NCI-H510A treated with DMSO at 0.1 percent for 48 hours (cell line): ENCODE measurements around the gene GARRE1.
"Not testable (repeated sequence)": the region's sequence is repeated elsewhere in the genome, so short reads cannot be mapped to it uniquely, and the experiment has no call there.

Experiments
- DNase-seq: peaks from one replicate; lab custom pipeline; 2025; lab: John Stamatoyannopoulos, UW

Gene GARRE1, protein sequence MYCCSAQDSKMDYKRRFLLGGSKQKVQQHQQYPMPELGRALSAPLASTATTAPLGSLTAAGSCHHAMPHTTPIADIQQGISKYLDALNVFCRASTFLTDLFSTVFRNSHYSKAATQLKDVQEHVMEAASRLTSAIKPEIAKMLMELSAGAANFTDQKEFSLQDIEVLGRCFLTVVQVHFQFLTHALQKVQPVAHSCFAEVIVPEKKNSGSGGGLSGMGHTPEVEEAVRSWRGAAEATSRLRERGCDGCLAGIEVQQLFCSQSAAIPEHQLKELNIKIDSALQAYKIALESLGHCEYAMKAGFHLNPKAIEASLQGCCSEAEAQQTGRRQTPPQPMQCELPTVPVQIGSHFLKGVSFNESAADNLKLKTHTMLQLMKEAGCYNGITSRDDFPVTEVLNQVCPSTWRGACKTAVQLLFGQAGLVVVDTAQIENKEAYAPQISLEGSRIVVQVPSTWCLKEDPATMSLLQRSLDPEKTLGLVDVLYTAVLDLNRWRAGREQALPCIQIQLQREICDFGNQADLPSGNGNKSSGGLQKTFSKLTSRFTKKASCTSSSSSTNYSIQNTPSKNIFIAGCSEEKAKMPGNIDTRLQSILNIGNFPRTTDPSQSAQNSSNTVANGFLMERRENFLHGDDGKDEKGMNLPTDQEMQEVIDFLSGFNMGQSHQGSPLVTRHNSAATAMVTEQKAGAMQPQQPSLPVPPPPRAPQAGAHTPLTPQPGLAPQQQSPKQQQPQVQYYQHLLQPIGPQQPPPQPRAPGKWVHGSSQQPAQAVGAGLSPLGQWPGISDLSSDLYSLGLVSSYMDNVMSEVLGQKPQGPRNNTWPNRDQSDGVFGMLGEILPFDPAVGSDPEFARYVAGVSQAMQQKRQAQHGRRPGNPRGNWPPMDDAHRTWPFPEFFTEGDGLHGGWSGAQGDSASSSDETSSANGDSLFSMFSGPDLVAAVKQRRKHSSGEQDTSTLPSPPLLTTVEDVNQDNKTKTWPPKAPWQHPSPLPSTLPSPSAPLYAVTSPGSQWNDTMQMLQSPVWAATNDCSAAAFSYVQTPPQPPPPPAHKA (N-terminal part only)

DNA sequence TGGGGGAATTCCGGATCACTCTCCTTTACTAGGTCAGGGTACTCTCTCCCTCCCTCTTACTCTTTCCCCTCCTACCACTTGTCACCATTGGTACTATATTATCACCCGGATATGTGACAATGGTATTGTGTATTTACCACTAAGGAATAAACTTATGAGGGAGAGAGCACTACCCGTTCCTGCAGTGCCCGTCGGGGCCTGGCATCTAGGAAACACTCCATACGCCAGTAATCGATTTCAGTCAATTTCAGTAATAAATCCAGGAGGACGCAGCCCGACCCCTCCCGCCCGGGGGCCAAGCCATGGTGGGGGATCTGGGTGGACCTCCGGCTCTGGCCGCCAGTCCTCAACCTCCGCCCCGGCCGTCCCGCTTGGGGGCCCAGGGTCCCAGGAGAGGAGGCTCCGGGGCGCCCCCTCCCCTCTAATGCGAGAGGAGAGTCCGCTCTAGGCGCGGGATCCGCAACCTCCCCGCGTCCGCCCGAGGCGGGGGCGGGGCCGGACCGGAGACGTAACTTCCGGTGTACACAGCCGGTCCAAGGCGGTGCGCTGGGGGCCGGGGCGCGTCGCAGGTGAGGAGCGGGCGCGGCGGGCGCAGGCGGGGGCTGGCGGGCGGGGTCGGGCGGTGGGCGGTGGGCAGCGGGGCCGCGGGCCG lies at the start of gene GARRE1:
Gene GARRE1 (plus strand): TSS at position 509 of the 652 bp plus-strand sequence. CDS start 45,920 bp downstream, outside the sequence.
- DNase-seq: peak; percentile 43

- DNase-seq: not testable (repeated sequence)
Observed at GRCh38 chr19:34205324-34205723, 49.0 kb upstream of the GARRE1 start.

DNA sequence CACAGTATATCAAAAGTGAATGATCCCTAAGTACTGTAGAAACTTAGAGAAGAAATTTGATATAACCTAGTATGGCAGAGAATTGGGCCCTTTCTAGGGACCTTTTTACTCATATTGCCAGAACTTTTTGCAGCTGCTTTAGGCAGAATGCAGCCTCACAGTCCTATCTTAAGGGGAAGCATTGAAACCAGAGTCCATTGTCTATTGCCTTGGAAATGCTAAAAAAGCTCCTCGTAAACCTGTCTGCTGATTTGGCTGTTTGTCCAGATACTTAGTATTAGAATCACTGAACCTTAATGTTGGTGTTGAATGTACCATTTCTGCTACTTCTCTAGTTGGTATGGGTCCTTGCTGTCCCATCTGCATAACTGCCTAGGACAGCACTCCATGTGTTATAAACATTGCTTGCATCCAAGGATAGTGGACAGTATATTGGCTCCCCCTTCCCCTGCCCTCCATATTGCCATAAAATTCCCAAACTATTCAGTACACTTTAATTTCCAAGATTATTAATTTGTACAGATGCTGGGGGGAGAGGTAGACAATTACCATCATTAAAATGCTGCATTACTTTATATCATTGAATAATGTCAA lies 46.0 kb upstream of the GARRE1 start:
- DNase-seq: no peak

DNA sequence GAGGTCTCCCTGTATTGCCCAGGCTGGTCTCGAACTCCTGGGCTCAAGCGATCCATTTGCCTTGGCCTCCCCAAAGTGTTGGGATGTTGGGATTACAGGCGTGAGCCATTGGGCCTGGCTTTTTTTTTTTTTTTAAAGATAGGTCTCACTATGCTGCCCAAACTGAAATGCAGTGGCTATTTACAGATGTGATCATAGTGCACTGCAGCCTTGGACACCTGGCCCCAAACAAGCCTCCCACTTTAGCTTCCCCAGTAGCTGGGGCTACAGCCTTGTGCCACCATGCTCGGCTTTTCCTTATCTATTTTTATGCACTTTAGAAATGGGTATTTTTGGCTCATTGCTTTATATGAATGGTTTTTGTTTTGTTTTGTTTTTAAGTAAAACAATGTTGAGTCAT lies 44.6 kb upstream of the GARRE1 start:
- DNase-seq: no peak

DNA sequence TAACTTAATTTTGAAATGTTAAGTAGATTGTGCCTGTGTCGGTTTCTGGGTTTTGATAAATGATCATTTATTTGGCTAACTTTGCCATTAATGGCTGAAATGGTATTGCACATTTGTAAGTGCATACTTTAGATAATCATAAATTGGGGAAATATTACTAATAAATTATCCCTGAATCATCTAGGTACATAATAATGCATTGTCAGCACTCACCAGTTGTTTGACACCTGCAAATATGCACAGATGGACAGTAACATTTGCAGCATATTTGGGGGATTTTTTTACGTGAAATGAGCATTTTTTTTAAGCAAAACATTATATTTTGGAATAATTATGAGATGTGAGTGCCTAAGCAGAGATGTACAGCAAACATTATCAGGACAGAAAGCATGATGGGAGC lies 41.1 kb upstream of the GARRE1 start:
- no peak for DNase-seq

DNA sequence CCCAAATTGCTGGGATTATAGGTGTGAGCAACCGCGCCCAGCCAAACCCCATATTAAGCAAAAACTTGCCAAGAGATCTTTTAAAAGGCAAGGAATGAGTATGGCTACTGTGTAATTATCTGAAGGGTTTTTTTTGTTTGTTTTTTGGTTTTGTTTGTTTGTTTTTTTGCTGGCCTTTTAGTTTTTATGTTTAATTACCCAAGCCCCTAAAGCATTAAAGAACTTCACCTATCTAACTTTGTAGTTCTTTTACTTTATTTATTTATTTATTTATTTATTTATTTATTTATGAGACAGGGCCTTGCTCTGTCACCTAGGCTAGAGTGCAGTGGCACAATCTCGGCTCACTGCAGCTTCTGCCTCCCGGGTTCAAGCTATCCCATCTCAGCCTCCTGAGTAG lies 40.3 kb upstream of the GARRE1 start:
- DNase-seq: no peak

GRCh38 chr19:34215006-34215665 lies 39.2 kb upstream of the GARRE1 start:
- DNase-seq: no peak

DNA sequence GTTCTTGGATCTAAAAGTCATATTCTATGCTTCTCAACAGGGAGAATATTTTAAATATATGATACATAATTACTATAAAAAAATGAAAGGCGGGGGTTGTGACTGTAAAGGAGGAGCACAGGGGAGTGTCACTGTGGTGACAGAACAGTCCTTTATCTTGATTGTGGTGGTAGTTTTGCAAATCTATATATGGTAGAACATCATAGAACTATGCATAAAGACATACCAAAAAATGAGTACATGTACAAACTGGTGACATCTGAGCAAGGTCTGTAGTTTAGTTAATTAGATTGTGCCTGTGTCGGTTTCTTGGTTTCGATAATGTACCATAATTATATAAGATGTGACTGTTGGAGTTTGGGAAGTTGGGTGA lies 38.7 kb upstream of the GARRE1 start:
- DNase-seq: no peak

- DNase-seq: not testable (repeated sequence)
Observed at GRCh38 chr19:34216745-34217219, 37.6 kb upstream of the GARRE1 start.

DNA sequence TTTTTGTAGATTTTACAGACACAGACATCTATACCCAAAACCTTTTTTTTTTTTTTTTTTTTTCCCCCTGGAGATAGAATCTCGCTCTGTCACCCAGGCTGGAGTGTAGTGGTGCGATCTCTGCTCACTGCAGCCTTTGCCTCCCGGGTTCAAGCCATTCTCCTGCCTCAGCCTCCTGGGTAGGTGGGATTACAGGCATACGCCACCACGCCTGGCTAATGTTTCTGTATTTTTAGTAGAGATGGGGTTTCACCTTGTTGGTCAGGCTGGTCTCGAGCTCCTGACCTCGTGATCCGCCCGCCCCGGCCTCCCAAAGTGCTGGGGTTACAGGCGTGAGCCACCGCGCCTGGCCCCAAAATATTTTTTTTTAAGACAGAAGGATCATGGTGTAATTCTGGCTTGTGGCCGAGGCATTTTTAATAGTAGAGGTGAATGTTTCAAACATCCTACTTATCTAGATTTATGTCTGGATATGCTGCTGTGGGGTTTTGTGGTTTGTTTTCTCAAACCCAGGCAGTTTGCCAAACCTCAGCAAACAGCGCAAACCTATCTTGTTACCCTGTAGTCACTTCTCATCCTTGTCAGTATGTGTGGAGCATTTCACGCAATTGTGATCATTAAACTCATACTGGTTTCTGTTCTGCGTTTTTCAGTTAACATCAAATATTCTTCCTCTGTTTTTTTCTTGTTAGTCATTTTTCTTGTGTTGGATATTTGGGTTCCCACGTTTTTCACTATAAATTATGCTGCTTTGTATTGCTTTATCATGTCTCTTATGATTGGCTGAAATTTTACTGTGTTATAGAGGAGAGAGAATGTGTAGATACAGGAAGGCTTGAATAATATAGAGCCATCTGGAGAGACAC lies 36.2 kb upstream of the GARRE1 start:
- DNase-seq: peak; percentile 84

GRCh38 chr19:34218818-34219164 lies 35.6 kb upstream of the GARRE1 start:
- no peak for DNase-seq

- DNase-seq: peak; percentile 65
Observed at GRCh38 chr19:34220472-34221063, 33.8 kb upstream of the GARRE1 start.

DNA sequence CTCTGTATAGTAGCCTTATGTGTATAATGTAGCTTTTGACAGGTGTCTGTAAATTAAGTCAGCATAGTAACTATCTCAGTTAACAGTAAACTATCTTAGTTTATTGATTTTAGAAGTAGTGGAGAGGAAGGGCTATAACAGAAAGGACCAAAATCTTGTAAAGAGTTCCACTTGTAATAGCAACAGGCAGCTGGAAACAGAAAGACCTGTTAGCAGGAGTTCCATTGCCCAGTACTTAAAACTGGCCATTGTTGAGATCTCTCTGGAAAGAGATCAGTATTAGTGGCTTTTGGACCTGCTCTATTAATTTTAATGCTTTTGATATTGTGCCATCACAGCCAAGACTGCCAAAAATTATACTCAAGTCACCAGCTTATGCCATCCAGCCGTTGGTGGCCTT lies 32.0 kb upstream of the GARRE1 start:
- no peak for DNase-seq

GRCh38 chr19:34224996-34225658 lies 29.2 kb upstream of the GARRE1 start:
- no peak for DNase-seq

GRCh38 chr19:34225659-34226015 lies 28.7 kb upstream of the GARRE1 start:
- DNase-seq: no peak

- DNase-seq: no peak
Observed at GRCh38 chr19:34226036-34226435, 28.3 kb upstream of the GARRE1 start.

- DNase-seq: no peak
Observed at GRCh38 chr19:34228347-34228746, 26.0 kb upstream of the GARRE1 start.

GRCh38 chr19:34228762-34229161 lies 25.6 kb upstream of the GARRE1 start:
- no peak for DNase-seq

DNA sequence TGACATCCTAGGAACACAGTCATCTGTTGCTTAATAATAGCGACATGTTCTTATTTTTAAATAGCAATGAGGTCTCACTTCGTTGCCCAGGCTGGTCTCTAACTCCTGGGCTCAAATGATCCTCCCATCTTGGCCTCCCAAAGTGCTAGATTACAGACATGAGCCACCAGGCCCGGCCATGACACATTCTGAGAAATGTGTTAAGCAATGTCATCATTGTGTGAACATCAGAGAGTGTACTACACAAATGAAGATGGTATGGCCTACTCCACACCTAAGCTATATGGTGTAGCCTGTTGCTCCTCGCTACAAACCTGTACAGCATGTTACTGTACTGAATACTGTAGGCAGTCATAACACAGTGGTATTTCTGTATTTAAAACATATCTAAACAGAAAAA lies 24.6 kb upstream of the GARRE1 start:
- DNase-seq: no peak
